ENCODE measurements around the gene HMCN1. TPM values are rescaled to one million over a fixed set of nuclear protein-coding genes. Genes with fewer than 3 reads are reported as not detected.
A peak's percentile ranks its signal among the peaks of the same experiment; 100 is the strongest.

The HMCN1 gene
- polyA plus RNA-seq, 3 donors: 37.3 to 51.2 (median 46.1) TPM

DNA sequence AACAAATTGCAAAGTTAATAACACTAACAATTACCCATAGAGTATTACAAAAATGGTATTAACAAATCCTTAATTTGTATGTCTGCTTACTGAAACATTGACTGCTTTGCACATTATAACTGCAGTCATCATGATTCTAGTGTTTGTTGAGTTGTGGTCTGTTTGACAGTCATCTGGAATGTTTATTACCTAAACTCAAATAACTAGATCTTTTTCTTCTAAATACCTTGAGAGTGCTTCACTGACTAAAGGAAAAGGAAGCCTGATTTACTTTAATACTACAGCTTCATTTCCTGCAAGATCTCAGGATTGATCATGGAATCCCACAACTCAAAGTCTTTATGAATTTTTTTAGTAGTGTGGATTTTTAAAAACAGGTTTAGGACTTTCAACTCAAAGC is 70.0 kb downstream of the HMCN1 start:
- DNase-seq: no peak

DNA sequence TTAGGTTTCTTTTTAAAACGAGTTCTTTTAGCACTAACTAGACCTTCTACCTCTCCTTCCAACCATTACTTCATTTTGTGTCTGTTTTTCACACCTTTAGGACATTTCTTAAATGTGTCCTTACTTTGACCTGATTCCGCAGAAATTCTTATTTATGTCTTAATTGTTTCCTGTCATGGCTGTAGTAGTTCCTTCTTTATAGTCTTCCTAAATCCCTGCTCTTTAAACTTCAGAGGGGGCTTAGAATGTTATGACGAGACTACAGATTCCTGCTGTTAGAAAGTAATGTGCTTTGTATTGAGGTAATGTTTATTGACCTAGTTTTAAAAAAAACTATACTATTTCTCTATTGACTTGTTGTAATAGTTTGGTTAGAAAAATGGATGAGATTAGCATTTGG is 70.4 kb downstream of the HMCN1 start:
- DNase-seq: no peak

DNA sequence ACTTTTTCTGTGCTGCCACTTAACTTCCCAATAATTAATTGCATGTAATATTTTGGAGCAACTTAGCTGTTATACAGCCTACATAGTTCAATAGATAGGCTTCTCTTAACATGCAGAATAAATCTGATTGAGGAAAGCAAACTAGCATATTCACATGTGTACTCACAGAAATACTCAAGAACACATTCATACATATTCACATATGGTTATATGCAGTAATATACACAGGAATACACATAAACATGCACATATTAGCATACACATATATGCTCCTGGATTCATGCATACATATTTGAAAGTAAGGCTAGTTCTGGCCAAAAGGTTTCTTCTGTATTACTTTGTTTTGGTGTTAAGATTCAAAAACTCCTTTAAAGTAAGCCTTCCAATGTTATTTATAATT is 73.1 kb downstream of the HMCN1 start:
- no peak for DNase-seq

DNA sequence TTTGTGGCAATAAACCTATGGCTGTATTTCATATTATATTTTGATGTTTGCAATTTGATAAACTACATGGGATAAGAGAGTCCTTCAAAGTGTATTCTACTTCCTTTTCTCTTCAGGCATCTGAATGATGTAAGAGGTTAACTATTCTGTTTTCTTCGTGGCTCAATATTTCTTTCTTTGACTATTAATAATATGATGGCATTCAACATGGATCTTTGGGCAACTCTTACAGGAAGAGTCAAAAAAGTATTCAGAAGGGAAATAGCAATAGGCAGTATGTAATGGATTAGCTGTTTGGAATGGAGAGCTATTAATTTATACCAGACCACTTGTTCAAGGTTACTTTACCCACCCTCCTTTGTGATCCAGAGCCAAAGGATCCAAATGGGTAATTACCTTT is 74.4 kb downstream of the HMCN1 start:
- no peak for DNase-seq

DNA sequence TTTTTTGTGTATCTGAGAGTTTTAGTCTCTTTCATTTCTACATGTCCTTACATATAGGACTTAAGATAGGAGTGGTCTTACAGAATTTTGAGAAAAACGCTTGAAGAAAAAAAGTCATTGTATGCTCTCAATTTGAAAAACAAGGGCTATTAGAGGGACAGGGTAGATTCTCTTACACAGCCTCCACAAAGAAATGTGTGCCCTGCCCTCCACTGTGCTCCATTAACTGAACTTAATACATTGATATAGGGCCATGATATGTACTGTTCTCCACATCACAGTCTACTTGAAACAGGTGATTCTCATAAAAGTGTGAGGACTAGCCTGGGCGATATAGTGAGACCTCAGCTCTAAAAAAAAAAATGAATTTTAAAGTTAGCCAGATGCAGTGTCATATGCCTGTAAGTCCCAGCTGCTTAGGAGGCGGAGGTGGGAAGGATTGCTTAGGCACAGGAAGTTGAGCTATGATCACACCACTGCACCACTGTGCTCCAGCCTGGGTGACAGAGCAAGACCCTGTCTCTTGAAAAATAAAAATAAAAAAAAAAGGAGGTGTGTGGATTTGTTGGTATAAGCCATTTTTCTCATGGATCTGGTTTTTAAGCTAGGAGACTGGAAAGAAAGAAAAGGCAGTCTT is 77.0 kb downstream of the HMCN1 start:
- DNase-seq: no peak

DNA sequence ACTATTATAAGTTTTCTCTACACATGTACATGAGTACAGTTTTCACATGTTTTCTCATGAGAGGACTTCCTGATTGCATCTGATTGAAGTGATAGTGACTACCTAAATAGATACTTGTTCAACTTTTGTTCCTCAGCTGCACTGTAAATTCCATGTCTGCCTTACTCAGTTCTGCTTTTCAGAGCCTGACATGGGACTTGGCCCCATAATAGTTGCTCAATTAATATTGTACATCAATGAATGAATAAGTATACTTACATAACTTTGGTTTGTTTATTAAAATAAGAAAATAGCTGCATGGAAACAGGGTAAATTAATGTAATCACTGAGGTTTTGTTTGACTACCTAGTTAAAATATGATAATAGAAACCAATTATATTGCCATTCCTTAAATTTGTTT is 78.7 kb downstream of the HMCN1 start:
- no peak for DNase-seq

DNA sequence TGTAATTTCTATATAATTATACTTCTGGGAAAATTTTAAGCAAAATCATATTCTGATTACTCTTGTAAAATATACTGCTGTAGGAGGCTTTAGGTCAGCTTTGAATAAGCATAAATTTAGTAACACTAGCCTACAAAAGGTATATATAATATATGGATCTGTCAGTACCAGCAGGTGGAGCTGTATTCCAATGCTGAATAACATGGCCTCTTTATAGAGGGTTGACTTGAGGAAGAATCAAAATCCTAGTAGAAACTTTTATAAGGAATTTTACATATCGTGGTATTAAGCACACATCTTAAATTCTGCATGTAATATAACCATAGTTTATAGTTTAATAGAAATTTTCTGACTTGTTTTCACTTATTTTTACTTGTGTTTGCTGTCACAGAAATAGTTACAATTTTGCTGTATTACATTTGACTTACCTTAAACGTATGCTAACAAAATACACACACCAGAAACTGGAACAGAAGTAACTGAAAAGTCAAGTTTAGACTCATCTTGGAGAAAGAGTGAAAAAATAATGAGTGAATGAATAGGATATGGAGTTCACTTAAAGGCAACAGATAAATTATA is 79.3 kb downstream of the HMCN1 start:
- peak; percentile 30 for DNase-seq

DNA sequence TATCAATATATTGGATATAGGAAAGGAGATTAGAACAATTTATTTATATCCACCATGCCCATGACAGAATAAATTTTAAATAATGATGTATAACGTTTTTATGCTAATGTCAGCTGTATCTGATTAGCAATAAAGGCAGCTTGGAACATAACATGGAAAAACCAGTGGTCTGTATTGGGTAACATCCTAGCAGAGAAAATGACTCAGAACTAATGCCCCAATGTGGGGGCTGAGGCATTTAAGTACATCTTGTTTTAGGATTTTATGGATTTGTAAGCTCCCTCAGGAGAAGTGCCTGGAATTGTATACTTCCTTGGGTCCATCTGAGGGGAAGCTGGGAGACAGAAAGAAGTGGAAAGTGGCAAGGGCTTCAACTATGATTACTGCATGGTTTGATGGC is 82.3 kb downstream of the HMCN1 start:
- DNase-seq: no peak

DNA sequence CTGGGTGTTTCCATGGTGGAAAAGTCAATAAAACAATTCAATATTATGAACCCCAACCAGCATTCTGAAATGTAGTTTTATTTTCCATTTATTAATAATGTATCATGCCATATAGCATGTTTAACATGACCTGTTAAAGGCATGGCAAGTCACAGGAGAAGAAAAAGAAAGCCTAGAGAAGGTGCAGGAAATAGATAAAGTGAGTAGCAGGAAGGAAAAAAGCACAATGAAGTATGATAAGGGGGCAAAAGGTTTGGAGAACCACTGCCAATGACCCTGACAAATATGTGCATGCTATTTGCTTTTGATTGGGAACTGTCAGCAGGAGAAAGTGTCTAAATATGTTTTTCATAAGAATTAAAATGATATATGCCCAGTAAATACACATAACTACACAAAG is 85.6 kb downstream of the HMCN1 start:
- no peak for DNase-seq

DNA sequence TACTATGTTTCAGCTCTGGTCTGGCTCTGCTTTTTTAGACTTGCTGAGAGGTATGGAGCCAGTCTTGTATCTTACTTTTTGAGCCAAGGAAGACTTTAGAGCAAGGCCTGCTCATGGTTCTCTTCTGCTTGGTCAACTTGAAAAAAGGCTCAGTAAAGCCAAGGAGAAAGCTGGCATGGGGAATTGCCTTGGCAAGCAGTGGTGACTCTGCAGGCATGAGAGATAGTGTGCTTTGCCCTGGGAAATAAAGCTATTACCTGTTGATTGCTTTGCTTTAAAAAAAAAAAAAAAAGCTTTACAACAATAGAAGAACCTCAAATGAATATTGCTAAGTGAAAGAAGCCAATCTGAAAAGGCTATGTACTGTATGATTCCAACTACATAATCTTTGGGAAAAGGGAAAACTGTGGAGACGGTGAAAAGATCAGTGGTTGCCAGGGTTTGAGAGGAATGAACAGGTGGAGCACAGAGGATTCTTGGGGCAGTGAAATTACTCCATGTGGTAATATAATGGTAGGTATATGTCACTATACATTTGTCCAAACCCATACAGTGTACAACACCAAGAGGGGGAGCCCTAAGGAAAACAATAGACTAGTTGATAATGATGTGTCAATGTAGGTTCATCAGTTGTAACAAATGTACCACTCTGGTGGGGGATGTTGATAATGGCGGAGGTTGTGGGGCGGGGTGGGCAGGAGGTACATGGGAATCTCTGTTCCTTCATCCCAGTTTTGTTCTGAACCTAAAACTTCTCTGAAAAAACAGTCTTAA is 87.6 kb downstream of the HMCN1 start:
- no peak for DNase-seq

DNA sequence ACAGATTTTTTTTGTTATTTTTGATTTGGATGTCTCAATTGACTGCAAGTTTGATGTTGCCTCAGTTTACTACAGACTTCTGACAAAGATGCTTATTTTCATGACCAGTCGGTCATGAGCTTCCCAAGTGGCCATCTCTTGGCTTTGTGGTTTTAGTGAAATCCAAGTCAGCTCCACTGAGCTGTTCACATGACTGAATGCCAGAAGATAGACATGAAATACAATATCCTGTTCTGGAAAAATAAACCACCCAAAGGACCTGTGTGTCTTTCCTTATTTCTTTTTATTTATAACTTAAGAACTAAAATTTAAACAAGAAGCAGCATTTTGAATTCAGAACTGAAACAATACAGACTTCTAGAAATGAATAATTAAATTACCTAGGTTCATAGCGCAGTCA is 89.3 kb downstream of the HMCN1 start:
- no peak for DNase-seq

DNA sequence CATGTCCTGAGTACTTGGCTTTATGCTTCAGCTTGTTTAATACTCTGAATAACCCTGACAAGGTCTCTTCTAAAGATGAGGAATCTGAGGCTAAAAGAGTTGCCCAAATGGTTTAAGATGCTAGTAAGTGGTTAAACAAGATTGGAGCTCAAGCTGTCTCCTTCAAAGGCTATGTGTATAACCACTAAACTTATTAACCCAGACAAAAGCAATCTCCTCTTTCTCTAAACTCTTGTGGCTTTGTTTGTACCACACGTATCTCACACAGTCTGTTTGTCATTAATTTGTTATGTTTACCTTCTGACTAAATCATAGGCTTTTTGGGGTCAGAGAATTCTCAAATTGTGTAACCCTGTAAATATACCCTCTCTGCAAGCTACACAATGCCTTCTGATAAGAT is 89.9 kb downstream of the HMCN1 start:
- no peak for DNase-seq

DNA sequence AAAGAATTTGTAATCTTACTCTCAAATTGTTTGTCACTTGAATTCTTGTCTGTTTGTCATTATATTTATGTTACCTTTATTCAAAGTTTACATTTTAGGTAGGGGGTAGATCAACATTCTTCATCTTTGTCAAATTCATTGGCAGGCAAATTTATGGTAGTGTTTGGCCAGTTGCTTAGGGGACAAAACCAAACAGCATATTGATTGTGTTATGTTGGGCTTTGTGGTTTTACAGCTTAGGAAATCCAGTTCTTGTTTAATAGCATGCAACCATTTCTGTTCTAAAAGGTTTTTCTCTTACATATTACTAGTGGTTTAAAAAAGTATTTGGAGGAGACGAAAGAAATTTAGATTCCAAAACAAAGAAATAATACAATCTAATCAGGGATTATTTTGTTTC is 91.4 kb downstream of the HMCN1 start:
- DNase-seq: no peak

DNA sequence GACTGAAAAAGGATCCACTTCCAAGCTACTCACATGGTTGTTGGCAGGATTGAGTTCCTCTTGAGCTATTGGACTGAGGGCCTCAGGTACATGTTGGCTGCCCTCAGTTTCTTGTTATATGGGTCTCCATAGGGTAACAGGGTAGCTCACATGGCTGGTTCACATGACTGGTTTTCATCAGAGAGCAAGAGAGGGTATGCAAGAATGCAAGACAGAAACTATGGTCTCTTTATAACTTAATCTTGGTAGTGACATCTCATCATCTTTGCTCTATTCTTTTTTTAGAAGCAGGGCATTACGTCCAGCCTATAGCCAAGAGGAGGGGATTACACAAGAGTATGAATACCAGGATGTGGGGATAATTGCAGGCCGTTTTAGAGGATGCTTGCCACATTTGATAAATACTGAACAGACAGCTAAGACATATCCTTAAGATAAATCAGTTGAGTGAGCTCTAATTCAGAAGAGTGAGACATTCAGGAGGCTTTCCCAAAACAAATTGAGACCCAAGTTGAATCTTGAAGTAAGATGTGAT is 100.2 kb downstream of the HMCN1 start:
- DNase-seq: no peak

DNA sequence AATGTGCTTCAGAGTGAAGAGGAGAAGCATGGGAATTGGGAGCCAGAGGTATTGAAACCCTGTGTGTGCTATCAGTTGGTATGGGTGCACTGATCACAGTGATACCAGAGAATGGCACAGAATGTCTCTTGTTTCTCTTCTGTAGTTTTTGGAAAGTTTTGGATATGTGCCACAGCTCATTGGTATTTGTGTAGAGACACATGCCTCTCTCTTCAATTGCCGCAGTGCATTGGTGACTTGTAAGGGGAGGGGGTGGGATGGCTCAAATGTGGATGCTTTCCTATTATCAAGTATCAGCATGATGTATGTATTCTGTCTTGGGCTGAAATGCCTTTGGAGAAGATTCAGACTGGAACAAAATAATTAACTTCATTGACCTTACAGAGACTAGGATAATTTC is 101.0 kb downstream of the HMCN1 start:
- DNase-seq: no peak

DNA sequence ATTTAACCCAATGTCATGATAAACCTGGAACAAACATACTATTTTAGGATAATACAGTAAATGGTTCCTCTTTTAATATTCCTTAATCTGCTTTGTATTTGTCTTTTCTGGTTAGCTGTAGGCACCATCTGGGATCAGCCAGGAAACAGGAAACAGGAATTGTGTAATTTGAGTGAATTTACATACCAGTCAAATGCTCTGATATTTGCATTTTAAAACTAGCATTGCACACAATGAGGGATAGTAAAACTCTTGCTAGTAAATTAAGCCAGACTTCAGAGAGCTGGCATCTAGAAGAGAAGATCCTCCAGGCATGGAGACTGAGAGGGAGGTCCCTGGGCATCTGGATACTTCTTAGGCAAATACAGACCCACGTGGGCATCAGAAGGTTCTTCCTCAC is 103.5 kb downstream of the HMCN1 start:
- no peak for DNase-seq

DNA sequence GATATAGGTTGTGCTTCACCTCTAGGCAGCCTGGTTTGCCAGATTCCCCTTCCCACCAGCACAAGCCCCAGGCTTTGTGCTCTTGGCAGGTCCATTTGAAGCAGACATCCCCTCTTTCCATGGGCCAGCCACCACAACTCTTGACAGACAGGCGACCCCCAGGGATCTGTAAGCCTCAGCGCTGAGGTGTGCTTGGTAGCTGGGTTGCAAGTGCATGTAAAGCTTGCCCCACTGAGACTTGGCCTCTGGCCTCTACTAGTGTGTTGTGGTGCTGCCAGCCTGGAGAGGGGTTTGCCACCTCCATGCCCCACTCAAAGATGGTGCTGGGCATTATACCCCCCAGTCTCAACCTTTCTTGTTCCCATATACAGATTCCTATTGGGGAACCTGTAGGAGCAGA is 103.9 kb downstream of the HMCN1 start:
- no peak for DNase-seq

DNA sequence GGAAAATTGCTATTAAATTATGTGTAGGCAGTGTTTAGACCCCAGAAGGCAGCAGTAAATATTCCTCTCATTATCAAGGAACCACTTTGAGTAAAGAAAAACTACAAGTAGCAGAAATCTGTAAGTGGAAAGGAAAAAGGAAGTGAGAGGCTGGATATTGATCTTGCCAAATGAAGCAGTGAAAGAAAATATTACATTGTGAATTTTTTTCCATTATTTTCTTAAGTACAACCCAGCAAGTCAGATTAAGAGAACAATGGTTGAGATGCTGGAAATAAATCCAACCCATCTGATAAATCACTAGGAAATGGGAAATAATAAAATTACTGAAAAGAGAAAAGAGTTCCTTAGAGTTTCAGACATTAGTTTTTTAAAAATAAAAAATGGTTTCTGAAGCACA is 106.7 kb downstream of the HMCN1 start:
- no peak for DNase-seq

DNA sequence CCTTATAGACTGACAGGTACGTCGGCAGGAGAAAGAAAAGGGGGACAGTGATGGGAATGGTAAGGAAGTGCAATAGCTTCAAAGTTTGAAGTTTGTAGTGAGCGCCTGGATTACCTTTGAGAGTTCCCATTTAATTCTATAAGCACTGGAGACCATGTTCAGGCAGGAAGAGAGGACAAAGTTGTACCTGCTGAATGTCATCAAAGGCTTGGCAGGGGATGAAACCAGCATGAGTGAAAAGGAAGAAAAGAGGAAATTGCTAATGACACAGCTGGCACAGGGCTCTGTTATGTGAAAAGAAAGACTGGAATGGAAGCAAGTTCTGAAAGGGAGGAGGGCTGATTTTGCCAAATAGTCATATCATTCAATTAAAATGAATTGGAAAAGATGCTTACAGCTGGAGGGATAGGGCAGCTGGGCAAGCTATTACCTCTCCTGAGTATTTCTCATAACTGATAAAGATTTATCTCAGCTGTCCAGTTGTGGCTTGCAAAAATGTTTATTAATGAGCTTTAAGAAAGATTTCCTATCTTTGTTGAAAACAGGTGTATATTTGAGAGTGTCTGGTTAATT is 109.2 kb downstream of the HMCN1 start:
- DNase-seq: no peak

DNA sequence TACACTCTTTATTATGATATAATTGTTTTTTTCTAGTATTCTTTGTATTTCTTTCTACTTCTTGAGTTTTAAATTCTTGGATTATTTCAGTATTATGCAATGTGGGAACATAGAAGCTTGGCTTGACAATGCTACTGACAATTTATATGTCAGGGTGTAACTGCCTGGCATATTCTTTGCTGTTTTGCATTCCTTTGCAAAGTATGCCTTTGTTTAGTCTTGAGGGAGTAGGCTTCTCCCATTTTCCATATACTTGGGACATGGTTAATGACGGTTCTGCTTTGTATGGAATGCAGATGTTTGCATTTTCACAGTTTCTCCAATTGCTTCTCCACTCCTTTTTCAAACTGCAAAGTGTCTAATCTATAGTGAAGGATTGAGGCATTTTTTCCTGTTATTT is 109.8 kb downstream of the HMCN1 start:
- no peak for DNase-seq

DNA sequence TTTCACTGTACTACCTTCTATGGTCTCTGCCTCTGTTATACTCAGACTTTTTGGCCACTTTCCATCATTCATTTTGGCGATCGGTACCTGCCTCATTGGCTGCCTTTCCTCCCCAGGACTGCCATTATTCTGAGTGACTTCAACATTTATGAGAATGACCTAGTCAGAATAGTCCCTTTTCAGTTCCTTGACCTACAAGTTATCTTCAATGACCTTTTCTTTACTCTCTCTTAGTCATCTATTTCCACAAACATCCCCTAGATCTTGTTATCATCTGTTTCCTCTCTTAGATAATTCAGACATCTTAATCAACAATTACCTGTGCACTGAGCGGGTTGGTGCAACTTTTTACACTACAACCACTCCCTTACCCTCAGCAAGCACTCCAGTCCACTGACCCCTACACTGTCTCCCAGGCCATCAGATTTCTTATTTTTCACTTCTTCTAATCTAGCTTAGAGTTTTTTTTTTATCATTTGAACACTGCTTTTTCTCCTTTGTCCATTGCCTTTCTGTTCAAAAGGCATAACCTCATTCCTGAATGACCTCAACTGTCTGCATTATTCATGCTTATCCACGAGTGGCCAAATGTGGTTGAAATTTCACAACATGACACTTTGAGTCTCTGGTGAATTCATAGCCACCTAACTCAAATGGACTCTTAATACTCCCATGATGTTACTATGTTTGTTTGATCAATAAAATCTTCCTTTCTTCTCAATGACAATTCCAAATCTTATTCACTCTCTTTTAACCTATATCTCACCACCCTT is 112.7 kb downstream of the HMCN1 start:
- DNase-seq: no peak

DNA sequence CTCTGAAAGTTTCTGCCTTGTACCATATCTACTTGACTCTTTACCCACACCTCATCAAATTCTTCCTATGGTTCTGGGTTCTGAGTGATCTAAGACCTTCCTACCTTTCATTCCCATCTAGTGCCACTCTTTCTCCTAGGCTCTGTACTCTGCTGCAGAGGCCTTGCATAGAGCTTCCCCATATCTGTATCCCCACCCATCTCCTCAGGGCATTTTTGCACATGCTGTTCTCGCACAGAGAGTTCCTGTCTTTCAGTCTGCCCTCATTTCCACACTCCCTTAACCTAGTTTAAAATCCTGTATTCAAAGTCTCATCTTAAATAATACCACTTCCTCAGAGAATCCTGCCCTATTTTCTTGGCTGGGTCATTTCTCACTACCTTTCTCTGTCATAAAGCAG is 114.8 kb downstream of the HMCN1 start:
- no peak for DNase-seq
